ENCODE data around the gene APP.

Gene APP

GRCh38 chr21:26164311-26164710 is 6.3 kb downstream of the APP start:
- TF ChIP-seq POLR2AphosphoS5 (IDR thresholded peaks at IDR 0.05; ENCODE audit: low read depth): no peak
- no peak for TF ChIP-seq GABPA (IDR thresholded peaks at IDR 0.05; ENCODE audit: low read depth)
- TF ChIP-seq, protein P1, sequence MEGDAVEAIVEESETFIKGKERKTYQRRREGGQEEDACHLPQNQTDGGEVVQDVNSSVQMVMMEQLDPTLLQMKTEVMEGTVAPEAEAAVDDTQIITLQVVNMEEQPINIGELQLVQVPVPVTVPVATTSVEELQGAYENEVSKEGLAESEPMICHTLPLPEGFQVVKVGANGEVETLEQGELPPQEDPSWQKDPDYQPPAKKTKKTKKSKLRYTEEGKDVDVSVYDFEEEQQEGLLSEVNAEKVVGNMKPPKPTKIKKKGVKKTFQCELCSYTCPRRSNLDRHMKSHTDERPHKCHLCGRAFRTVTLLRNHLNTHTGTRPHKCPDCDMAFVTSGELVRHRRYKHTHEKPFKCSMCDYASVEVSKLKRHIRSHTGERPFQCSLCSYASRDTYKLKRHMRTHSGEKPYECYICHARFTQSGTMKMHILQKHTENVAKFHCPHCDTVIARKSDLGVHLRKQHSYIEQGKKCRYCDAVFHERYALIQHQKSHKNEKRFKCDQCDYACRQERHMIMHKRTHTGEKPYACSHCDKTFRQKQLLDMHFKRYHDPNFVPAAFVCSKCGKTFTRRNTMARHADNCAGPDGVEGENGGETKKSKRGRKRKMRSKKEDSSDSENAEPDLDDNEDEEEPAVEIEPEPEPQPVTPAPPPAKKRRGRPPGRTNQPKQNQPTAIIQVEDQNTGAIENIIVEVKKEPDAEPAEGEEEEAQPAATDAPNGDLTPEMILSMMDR (IDR thresholded peaks at IDR 0.05; ENCODE audit: insufficient read depth, low read length): no peak
- TF ChIP-seq REST (IDR thresholded peaks at IDR 0.05; ENCODE audit: insufficient replicate concordance, low read depth): no peak
- TF ChIP-seq SPI1 (IDR thresholded peaks at IDR 0.05; ENCODE audit: borderline replicate concordance, low read depth): no peak
- DNase-seq (ENCODE audit: low read depth in 1 of 2, low spot score in 1 of 2): no peak
- no peak overlapping the region for H3K27ac ChIP-seq (replicated peaks)
- no peaks in the 10 kb centered on the region for H3K27me3 ChIP-seq (ENCODE audit: insufficient read depth, poor library complexity, severe bottlenecking)
- no peak overlapping the region for H3K4me3 ChIP-seq (replicated peaks; ENCODE audit: insufficient read depth, low read length)

DNA sequence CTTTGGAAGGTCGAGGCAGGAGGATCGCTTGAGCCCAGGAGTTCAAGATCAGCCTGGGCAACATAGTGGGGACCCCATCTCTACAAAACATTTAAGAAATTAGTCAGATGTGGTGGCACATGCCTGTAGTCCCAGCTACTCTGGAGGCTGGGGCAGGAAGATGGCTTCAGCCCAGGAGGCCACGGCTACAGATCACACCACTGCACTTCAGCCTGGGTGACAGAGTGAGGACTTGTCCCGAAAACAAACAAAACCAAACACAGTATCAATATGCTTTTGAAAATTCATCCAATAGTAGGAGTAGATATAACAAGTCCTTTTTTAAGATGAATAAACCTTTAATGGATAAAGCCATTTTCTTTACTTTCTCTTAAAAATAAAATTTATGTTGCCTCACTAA is 8.5 kb downstream of the APP start:
- TF ChIP-seq SPI1 (IDR thresholded peaks at IDR 0.05; ENCODE audit: borderline replicate concordance, low read depth): no peak
- TF ChIP-seq, protein P1 (IDR thresholded peaks at IDR 0.05; ENCODE audit: insufficient read depth, low read length): no peak
- TF ChIP-seq REST (IDR thresholded peaks at IDR 0.05; ENCODE audit: insufficient replicate concordance, low read depth): no peak
- TF ChIP-seq POLR2AphosphoS5 (IDR thresholded peaks at IDR 0.05; ENCODE audit: low read depth): no peak
- no peak for TF ChIP-seq GABPA (IDR thresholded peaks at IDR 0.05; ENCODE audit: low read depth)
- no peak for DNase-seq (ENCODE audit: low read depth in 1 of 2, low spot score in 1 of 2)
- Histone ChIP-seq H3K4me3 (replicated peaks; ENCODE audit: insufficient read depth, low read length) (no peak overlapping the region), H3K27ac (replicated peaks) (no peak overlapping the region), H3K27me3 (ENCODE audit: insufficient read depth, poor library complexity, severe bottlenecking) (no peaks in the 10 kb centered on the region)

- no peak for DNase-seq (ENCODE audit: low read depth in 1 of 2, low spot score in 1 of 2)
- Histone ChIP-seq H3K4me3 (replicated peaks; ENCODE audit: insufficient read depth, low read length) (no peak overlapping the region), H3K27me3 (ENCODE audit: insufficient read depth, poor library complexity, severe bottlenecking) (no peaks in the 10 kb centered on the region), H3K27ac (replicated peaks) (no peak overlapping the region)
- TF ChIP-seq REST (IDR thresholded peaks at IDR 0.05; ENCODE audit: insufficient replicate concordance, low read depth) (no peak), SPI1 (IDR thresholded peaks at IDR 0.05; ENCODE audit: borderline replicate concordance, low read depth) (no peak), POLR2AphosphoS5 (IDR thresholded peaks at IDR 0.05; ENCODE audit: low read depth) (no peak), GABPA (IDR thresholded peaks at IDR 0.05; ENCODE audit: low read depth) (no peak)
- TF ChIP-seq, protein P1 (IDR thresholded peaks at IDR 0.05; ENCODE audit: insufficient read depth, low read length): no peak
Measured at GRCh38 chr21:26159869-26160268, 10.7 kb downstream of the APP start.
